KMS-11 (cell line): Measurements from ENCODE around the gene C12orf42.

Experiments
- H2AFZ ChIP-seq: fragments of 200-600 bp; sonication (generic); 2 replicates; pipeline ENCODE4 v1.6.1; 2016; ENCODE audit warnings: antibody characterized with exemption, mixed run types, low read depth
- H3K27ac ChIP-seq: fragments of 200-600 bp; sonication (generic); 2 replicates; pipeline ENCODE4 v1.6.1; 2016; ENCODE audit warnings: mild to moderate bottlenecking, mixed run types
- H3K27me3 ChIP-seq: fragments of 200-600 bp; sonication (generic); 2 replicates; pipeline ENCODE4 v1.6.1; 2017; ENCODE audit warnings: mild to moderate bottlenecking, low read depth, mixed run types, moderate library complexity; ENCODE audit not compliant: insufficient read depth
- H3K36me3 ChIP-seq: fragments of 200-600 bp; sonication (generic); 2 replicates; pipeline ENCODE4 v1.6.1; 2017; ENCODE audit warnings: mild to moderate bottlenecking, mixed run types; ENCODE audit not compliant: insufficient read depth
- H3K4me1 ChIP-seq: fragments of 200-600 bp; sonication (generic); 2 replicates; pipeline ENCODE4 v1.6.1; 2016; ENCODE audit warnings: mild to moderate bottlenecking, low read depth, mixed run types; ENCODE audit not compliant: poor library complexity, severe bottlenecking
- H3K4me2 ChIP-seq: fragments of 200-600 bp; sonication (generic); 2 replicates; pipeline ENCODE4 v1.7.0; 2016; ENCODE audit warnings: mild to moderate bottlenecking, mixed run types
- H3K4me3 ChIP-seq: fragments of 200-600 bp; sonication (generic); IDR thresholded peaks from 2 replicates; pipeline ENCODE4 v1.6.1; 2017; ENCODE audit warnings: low read depth, low read length, mixed read lengths; ENCODE audit not compliant: insufficient read depth
- H3K79me2 ChIP-seq: fragments of 200-600 bp; sonication (generic); 2 replicates; pipeline ENCODE4 v1.6.1; 2016; ENCODE audit warnings: low read depth, mixed run types; ENCODE audit not compliant: insufficient read depth
- H3K9ac ChIP-seq: fragments of 200-600 bp; sonication (generic); 2 replicates; pipeline ENCODE4 v1.6.1; 2016; ENCODE audit warnings: mild to moderate bottlenecking, mixed run types
- H4K20me1 ChIP-seq: fragments of 200-600 bp; sonication (generic); 2 replicates; pipeline ENCODE4 v1.6.1; 2016; ENCODE audit warnings: mild to moderate bottlenecking, mixed run types; ENCODE audit not compliant: insufficient read depth
- TF ChIP-seq, protein P1 (sequence below): fragments of 200-600 bp; sonication (generic); conservative IDR thresholded peaks from 2 replicates; pipeline ENCODE4 v1.6.1; 2017; ENCODE audit warnings: low read depth, mild to moderate bottlenecking, antibody characterized with exemption, low read length, moderate library complexity, mixed read lengths

C12orf42 gene

DNA sequence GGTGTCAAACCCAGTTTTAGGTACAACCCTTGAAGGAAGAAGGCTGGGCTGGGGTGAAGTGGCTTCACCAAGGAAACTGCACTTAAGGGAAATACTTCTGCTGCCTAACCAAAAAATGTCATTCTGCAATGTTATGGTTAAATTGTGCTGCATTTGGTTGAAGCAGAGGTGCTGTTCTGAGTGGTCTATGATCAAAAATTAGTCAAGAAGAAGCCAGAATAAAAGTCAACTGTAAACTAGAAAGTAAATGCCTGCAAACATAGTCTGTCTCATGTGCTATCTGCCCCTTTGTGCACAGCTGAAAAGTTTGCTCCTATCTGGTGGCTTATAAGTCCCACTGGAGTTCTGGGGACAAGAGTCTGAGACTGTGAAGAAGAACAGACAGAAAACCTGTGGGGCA is 158.8 kb downstream of the C12orf42 start:
- Histone ChIP-seq H3K4me1 (no peaks in the 10 kb centered on the region), H4K20me1 (no peaks in the 10 kb centered on the region), H3K79me2 (no peaks in the 10 kb centered on the region), H3K27me3 (no peaks in the 10 kb centered on the region), H3K36me3 (no peaks in the 10 kb centered on the region), H3K9ac (no peak overlapping the region), H3K4me3 (no peak overlapping the region), H2AFZ (no peak overlapping the region), H3K27ac (no peak overlapping the region), H3K4me2 (no peak overlapping the region)
- TF ChIP-seq, protein P1, sequence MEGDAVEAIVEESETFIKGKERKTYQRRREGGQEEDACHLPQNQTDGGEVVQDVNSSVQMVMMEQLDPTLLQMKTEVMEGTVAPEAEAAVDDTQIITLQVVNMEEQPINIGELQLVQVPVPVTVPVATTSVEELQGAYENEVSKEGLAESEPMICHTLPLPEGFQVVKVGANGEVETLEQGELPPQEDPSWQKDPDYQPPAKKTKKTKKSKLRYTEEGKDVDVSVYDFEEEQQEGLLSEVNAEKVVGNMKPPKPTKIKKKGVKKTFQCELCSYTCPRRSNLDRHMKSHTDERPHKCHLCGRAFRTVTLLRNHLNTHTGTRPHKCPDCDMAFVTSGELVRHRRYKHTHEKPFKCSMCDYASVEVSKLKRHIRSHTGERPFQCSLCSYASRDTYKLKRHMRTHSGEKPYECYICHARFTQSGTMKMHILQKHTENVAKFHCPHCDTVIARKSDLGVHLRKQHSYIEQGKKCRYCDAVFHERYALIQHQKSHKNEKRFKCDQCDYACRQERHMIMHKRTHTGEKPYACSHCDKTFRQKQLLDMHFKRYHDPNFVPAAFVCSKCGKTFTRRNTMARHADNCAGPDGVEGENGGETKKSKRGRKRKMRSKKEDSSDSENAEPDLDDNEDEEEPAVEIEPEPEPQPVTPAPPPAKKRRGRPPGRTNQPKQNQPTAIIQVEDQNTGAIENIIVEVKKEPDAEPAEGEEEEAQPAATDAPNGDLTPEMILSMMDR, result no peak

DNA sequence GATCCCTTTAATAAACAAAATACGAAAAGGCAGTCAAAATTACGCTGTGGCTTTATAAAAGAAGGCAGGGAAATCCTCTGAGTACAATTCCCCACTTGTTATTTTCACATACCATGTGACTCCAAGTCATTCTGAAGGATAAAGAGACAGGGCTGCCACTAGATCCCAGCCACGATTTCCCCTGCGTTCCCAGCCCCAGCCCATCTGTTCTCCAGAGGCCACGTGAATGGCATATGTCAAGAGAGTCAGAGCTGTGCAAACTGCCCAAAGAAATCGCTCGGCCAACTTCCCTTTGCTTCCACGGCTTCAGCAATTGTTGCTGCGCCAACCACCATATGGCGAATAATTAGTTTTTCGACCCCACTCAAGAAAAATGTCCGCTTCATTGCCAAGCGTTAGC is 161.3 kb downstream of the C12orf42 start:
- Histone ChIP-seq H3K9ac (no peak overlapping the region), H2AFZ (no peak overlapping the region), H3K4me2 (no peak overlapping the region), H3K4me1 (no peaks in the 10 kb centered on the region), H3K27me3 (no peaks in the 10 kb centered on the region), H3K36me3 (no peaks in the 10 kb centered on the region), H3K4me3 (no peak overlapping the region), H3K27ac (no peak overlapping the region), H3K79me2 (no peaks in the 10 kb centered on the region), H4K20me1 (no peaks in the 10 kb centered on the region)
- TF ChIP-seq, protein P1, result no peak

DNA sequence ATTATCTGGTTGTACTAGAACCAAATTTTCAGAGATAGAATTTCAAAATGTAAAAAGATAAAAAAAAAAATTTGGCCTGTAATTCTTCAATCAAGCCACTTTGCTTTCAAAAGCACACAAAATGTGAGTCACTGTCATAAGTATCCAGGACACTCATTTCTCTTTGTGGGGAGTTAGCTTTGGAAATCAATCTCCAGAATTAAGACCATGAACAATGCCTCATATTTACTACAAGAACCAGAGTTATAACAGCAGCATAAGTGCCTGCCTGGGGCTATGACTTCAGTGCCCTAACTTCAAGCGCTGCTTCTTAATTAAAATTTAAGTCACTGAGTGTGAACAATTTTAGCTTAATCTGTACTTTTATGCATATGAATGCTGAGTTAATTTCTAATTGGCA is 162.1 kb downstream of the C12orf42 start:
- Histone ChIP-seq H3K4me2 (no peak overlapping the region), H4K20me1 (no peaks in the 10 kb centered on the region), H3K9ac (no peak overlapping the region), H2AFZ (no peak overlapping the region), H3K79me2 (no peaks in the 10 kb centered on the region), H3K4me1 (no peaks in the 10 kb centered on the region), H3K36me3 (no peaks in the 10 kb centered on the region), H3K4me3 (no peak overlapping the region), H3K27me3 (no peaks in the 10 kb centered on the region), H3K27ac (no peak overlapping the region)
- TF ChIP-seq, protein P1, result no peak

DNA sequence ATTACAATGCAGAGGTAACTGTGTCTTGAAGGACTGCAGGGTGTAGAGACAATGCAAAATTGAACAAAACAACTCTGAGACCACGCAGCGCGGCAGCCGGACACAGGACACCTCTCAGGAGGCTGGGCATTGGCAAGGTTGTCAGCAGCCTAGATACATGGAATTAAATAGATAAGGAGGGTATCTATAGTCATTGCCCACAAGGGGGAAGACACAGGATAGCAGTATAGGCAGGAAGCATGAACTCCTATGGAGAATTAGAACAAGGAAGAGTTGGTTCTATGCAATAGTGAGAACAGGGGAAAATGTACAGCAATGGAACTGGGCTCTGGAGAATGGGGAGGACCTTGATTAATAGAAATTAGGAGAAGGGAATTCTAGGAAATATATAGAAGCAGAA is 164.1 kb downstream of the C12orf42 start:
- H2AFZ ChIP-seq, result no peak overlapping the region
- no peak overlapping the region for H3K9ac ChIP-seq
- no peaks in the 10 kb centered on the region for H3K4me1 ChIP-seq
- TF ChIP-seq, protein P1, result no peak
- H3K36me3 ChIP-seq, result no peaks in the 10 kb centered on the region
- H3K4me2 ChIP-seq, result no peak overlapping the region
- H3K79me2 ChIP-seq, result no peaks in the 10 kb centered on the region
- H3K27ac ChIP-seq, result no peak overlapping the region
- no peaks in the 10 kb centered on the region for H4K20me1 ChIP-seq
- no peak overlapping the region for H3K4me3 ChIP-seq
- no peaks in the 10 kb centered on the region for H3K27me3 ChIP-seq
